Astrocyte of the spinal cord (primary cell): Measurements from ENCODE around the gene C16orf54.
"Not testable (repeated sequence)": the region's sequence is repeated elsewhere in the genome, so short reads cannot be mapped to it uniquely, and the experiment has no call there.

Experiments used
- DNase-seq: peaks from one replicate; pipeline ENCODE4 v3.0.0; 2011; ENCODE audit warnings: low read depth, low spot score
- H3K4me3 ChIP-seq: 2 replicates; pipeline ENCODE4 v1.5.1; 2011; ENCODE audit warnings: low read depth, mild to moderate bottlenecking, low read length, moderate library complexity
- CTCF ChIP-seq: IDR thresholded peaks from 2 replicates; pipeline ENCODE4 v1.5.1; 2012; ENCODE audit warnings: low read depth, mild to moderate bottlenecking, low read length, inconsistent platforms
- in situ Hi-C: cut with HindIII; loops from 2 replicates; pipeline ENCODE4 v1.10.0; 2017; ENCODE audit warnings: low sequenced_read_pairs

C16orf54 gene

GRCh38 chr16:29714396-29714795 lies 31.4 kb downstream of the C16orf54 start:
- no peak overlapping the region for H3K4me3 ChIP-seq
- TF ChIP-seq CTCF, result no peak
- no peak for DNase-seq
- in situ Hi-C loops, result no loop called here

- H3K4me3 ChIP-seq, result no peak overlapping the region
- no peak for TF ChIP-seq CTCF
- no peak for DNase-seq
- in situ Hi-C loops, result no loop called here
Observed at GRCh38 chr16:29712809-29713208, 33.0 kb downstream of the C16orf54 start.

GRCh38 chr16:29710227-29711219 lies 35.3 kb downstream of the C16orf54 start:
- TF ChIP-seq CTCF, result peak; percentile 63
- no peak overlapping the region for H3K4me3 ChIP-seq
- DNase-seq, result peak; percentile 75
- in situ Hi-C loops, result no loop called here

- DNase-seq, in situ Hi-C loops, H3K4me3 ChIP-seq: not testable (repeated sequence)
Observed at GRCh38 chr16:29709657-29710056, 36.1 kb downstream of the C16orf54 start.

- in situ Hi-C loops, result no loop called here
Observed at GRCh38 chr16:29708917-29709600, 36.7 kb downstream of the C16orf54 start.

GRCh38 chr16:29707160-29707559 lies 38.6 kb downstream of the C16orf54 start:
- H3K4me3 ChIP-seq, DNase-seq, in situ Hi-C loops: not testable (repeated sequence)

More at GRCh38 chr16:29708917-29709600, 36.7 kb downstream of the C16orf54 start:
- no peak for TF ChIP-seq CTCF
- no peak overlapping the region for H3K4me3 ChIP-seq
- no peak for DNase-seq

DNA sequence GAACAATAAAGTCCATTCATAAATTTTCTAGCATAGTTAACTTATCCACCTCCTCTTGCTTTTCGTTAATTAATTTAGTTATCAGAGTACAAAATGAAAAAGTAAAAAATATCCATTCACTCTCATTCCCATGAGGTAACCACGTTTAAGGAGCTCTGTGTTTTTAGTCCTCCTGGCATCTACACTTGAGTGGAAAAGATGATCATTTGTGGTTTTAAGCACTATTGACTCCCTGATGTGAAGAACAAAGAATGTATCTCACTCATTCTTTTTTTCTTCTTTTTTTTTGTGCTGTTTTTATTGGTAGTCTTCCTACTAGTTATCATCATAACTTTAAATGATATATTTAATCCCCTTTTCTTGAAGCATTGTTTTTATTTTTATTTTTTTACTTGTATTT lies 40.8 kb downstream of the C16orf54 start:
- TF ChIP-seq CTCF, result no peak
- peak; percentile 41 for DNase-seq
- in situ Hi-C loops, result no loop called here
- no peak overlapping the region for H3K4me3 ChIP-seq
